ENCODE measurements around the gene SURF2. TPM values are rescaled to one million over a fixed set of nuclear protein-coding genes. Genes with fewer than 3 reads are reported as not detected.

SURF2 gene
- total RNA-seq, 2 donors from 2014 or later: 9.4 to 18.7 TPM

- Histone ChIP-seq H3K9me3 (no peaks in the 10 kb centered on the region), H3K9ac (ENCODE audit: low read depth in 2 of 2, low read length in 2 of 2) (no peak overlapping the region), H3K27ac (no peak overlapping the region), H3K27me3 (no peaks in the 10 kb centered on the region), H3K36me3 (no peaks in the 10 kb centered on the region), H3K4me1 (no peaks in the 10 kb centered on the region), H3K4me3 (no peak overlapping the region)
- DNase-seq: no peak
- TF ChIP-seq CTCF (IDR thresholded peaks at IDR 0.05): no peak
- intact Hi-C loops (cut with DNase I): no loop called here
These were observed 43.9 kb downstream of the SURF2 start for GRCh38 chr9:133400292-133400691.

GRCh38 chr9:133401588-133401987, 45.2 kb downstream of the SURF2 start:
- no peak for TF ChIP-seq CTCF (IDR thresholded peaks at IDR 0.05)
- no peak overlapping the region for H3K9ac ChIP-seq (ENCODE audit: low read depth in 2 of 2, low read length in 2 of 2)
- DNase-seq: no peak
- H3K4me3 ChIP-seq: no peak overlapping the region
- H3K4me1 ChIP-seq: no peaks in the 10 kb centered on the region
- H3K9me3 ChIP-seq: no peaks in the 10 kb centered on the region
- no peaks in the 10 kb centered on the region for H3K36me3 ChIP-seq
- intact Hi-C loops (cut with DNase I): no loop called here
- no peak overlapping the region for H3K27ac ChIP-seq
- H3K27me3 ChIP-seq: no peaks in the 10 kb centered on the region

GRCh38 chr9:133402689-133403088, 46.3 kb downstream of the SURF2 start:
- Histone ChIP-seq H3K36me3 (no peaks in the 10 kb centered on the region), H3K9ac (ENCODE audit: low read depth in 2 of 2, low read length in 2 of 2) (no peak overlapping the region)

GRCh38 chr9:133403766-133404453, 47.6 kb downstream of the SURF2 start:
- peak; percentile 70 for TF ChIP-seq CTCF (IDR thresholded peaks at IDR 0.05)
- intact Hi-C loops (cut with DNase I): loop anchor here (2.0 kb wide), 1 partner anchor 217 kb away; no protein-coding TSS in a partner anchor
- H3K36me3 ChIP-seq: peaks cover 4% of the 10 kb centered on the region

More at GRCh38 chr9:133402689-133403088, 46.3 kb downstream of the SURF2 start:
- Histone ChIP-seq H3K27me3 (no peaks in the 10 kb centered on the region), H3K4me1 (no peaks in the 10 kb centered on the region), H3K27ac (no peak overlapping the region), H3K9me3 (no peaks in the 10 kb centered on the region), H3K4me3 (no peak overlapping the region)
- no peak for TF ChIP-seq CTCF (IDR thresholded peaks at IDR 0.05)
- intact Hi-C loops (cut with DNase I): no loop called here
- DNase-seq: no peak

GRCh38 chr9:133404454-133405002, 48.2 kb downstream of the SURF2 start:
- no peak for TF ChIP-seq CTCF (IDR thresholded peaks at IDR 0.05)
- Histone ChIP-seq H3K9me3 (no peaks in the 10 kb centered on the region), H3K4me3 (no peak overlapping the region), H3K27ac (no peak overlapping the region), H3K36me3 (peaks cover 4% of the 10 kb centered on the region), H3K4me1 (no peaks in the 10 kb centered on the region), H3K27me3 (no peaks in the 10 kb centered on the region), H3K9ac (ENCODE audit: low read depth in 2 of 2, low read length in 2 of 2) (no peak overlapping the region)
- intact Hi-C loops (cut with DNase I): loop anchor here (2.0 kb wide), 1 partner anchor 218 kb away; no protein-coding TSS in a partner anchor
- no peak for DNase-seq

More at GRCh38 chr9:133403766-133404453, 47.6 kb downstream of the SURF2 start:
- H3K4me3 ChIP-seq: no peak overlapping the region
- no peaks in the 10 kb centered on the region for H3K9me3 ChIP-seq
- peak; percentile 67 for DNase-seq
- no peak overlapping the region for H3K9ac ChIP-seq (ENCODE audit: low read depth in 2 of 2, low read length in 2 of 2)
- no peaks in the 10 kb centered on the region for H3K27me3 ChIP-seq
- H3K27ac ChIP-seq: no peak overlapping the region
- H3K4me1 ChIP-seq: no peaks in the 10 kb centered on the region

Measured in colonic mucosa (tissue), 4 donors.